ENCODE measurements around the gene SELL.
"Not testable (repeated sequence)": the region's sequence is repeated elsewhere in the genome, so short reads cannot be mapped to it uniquely, and the experiment has no call there.

The SELL gene

GRCh38 chr1:169711469-169712308 is at the start of gene SELL:
SELL (minus strand) TSS chr1:169711620; CDS start chr1:169711498, 122 bp downstream.
- DNase-seq (ENCODE audit: low spot score), result peak; percentile 73

- DNase-seq (ENCODE audit: low spot score), result no peak
Measured at GRCh38 chr1:169759038-169759437, 47.6 kb upstream of the SELL start.

GRCh38 chr1:169753549-169753948 is 42.1 kb upstream of the SELL start:
- peak; percentile 4 for DNase-seq (ENCODE audit: low spot score)

DNA sequence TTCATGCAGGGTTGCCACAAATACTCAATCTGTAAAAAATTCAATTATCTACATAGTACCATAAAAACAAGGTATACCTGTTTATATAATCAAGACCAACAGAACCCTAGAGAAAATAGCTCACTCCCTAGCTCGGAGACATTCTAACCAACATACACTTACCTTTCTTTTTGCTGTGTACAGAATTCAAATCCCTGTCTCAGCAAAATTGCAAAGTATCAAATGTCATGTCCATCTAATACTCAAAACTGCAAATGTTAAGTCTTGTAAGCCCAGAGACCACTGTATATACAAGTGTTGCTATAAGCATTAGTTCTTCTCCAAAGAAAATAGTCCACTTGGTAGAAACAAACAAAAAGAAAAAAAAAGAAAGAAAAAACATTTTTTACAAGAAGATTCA is 38.6 kb upstream of the SELL start:
- DNase-seq (ENCODE audit: low spot score), result no peak

DNA sequence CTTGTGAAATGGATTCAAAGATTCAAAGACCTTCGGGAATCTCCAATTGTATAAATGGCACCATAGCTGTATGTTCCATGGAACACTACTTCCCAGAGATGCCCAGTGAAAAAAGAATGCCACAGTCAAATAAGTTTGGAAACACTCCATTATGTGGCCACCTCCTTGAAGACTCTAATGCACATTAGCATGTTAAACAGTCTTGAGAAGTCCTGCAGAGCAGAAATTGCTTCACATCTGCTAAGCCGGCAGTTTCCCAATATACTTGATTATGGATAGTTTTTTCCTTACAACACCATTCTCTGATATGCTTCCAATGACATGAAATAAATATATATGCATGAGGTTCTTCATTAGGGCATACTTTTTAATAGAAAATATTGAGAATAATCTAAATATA is 35.1 kb upstream of the SELL start:
- no peak for DNase-seq (ENCODE audit: low spot score)

GRCh38 chr1:169745015-169745861 is 33.8 kb upstream of the SELL start:
- DNase-seq (ENCODE audit: low spot score), result no peak

DNA sequence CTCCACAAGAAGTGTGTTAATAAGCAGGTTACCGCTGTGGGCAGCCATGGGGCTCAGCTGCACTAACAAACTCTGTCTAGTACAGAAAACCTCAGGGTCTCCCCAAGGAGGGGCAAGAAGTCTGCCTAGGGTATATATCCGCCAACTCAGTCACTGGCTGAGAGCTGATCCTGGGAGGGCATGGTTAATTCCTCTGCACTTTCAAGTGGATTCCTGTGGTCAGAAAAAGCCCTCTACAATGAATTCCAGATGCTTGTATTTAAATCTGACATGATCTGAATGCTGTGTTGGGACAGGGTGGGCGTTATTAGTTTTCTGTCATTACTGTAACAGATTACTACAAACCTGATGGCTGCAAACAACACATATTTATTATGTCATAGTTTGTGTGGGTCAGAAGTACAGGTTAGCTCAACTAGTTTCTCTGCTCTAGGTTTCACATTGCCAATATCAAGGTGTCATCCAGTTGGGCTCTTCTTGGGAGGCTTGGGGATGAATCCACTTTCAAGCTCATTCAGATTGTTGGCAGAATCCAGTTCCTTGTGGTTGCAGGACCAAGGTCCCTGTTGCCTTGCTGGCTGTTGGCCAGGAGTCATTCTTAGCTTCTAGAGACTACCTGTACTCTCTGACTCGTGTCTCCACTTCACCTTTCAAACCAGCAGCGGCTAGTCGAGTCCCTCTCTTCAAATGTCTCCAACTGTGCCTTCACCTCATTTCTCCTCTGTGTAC is 30.4 kb upstream of the SELL start:
- DNase-seq (ENCODE audit: low spot score), result no peak

GRCh38 chr1:169739980-169740379 is 28.6 kb upstream of the SELL start:
- DNase-seq (ENCODE audit: low spot score), result no peak

- no peak for DNase-seq (ENCODE audit: low spot score)
Measured at GRCh38 chr1:169733924-169734323, 22.5 kb upstream of the SELL start, which contains the start of gene SELE. SELE (minus strand) TSS chr1:169734079; CDS start chr1:169733612, 467 bp downstream.

- DNase-seq (ENCODE audit: low spot score), result no peak
Measured at GRCh38 chr1:169731446-169731845, 20.0 kb upstream of the SELL start.

DNA sequence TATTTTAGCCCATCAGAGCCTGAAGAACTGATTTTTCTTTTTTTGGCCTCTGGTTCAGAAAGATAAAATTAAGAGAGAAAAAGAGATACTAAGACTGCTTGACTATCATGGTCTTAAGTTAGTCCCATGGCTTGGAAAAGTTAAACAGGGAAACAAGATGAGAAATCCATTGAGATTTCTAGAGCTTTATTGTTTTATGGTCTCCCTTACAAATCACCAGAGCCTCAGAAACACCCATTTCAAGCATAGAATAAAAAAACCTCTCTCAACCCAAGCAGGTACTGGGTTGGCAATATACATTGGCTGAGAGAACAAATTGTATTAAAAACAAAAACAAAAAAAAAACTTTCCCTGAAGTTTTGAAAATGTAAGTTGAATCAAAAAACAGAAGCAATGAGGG is 18.6 kb upstream of the SELL start:
- no peak for DNase-seq (ENCODE audit: low spot score)

DNA sequence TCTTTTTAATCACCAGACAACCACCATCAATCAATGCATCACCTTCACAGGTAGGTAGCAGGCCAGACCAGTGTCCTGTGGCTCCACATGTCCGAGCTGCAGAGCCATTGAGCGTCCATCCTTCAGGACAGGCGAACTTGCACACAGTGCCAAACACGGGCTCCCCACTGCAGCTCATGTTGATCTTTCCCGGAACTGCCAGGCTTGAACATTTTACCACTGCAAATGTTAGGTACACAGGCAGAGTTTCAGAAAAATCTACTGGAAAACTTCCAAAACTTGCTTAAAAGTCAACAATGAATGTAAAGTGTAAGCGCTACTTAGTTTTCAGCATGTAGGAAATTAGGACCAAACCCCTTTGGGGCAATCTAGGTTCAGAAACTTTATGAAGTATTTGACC is 15.9 kb upstream of the SELL start:
- no peak for DNase-seq (ENCODE audit: low spot score)

DNA sequence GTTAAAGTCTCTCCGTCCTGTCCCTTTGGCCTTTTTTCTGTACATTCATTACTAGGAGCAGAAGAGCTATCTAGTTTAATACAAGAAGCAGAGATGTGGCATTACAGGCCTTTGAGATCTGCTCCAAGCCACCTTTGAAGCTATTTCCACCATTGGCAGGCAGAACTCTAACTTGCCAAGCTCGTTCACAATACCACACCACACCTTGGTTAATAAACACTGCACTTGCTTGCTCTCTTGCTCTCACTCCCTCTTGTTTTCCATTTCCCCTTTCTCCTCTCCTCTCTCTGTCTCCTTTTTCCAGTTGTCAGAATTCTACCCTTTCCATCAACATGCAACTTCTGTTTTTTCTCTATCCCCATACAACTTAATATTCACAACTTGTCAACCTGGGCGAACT is 15.4 kb upstream of the SELL start:
- DNase-seq (ENCODE audit: low spot score), result no peak

DNA sequence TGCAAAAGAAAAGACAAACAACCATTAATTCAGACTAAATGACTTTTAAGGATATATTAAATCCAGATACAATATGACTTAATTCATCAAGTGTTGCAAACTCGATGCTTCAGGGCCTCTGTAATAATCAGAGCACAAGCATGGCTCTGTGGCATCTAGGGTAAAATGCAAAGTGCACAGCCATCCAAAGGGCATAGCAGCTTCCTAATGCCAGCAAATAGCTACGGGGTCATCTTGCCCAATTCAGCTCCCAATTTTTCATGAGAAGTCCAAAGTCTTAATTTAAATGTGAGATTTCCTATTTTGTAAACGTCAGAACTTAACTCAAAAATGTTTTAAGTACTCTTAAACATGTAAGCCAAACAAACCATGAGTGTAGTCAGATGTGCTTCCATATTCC is 14.5 kb upstream of the SELL start:
- no peak for DNase-seq (ENCODE audit: low spot score)

GRCh38 chr1:169724168-169724567 is 12.7 kb upstream of the SELL start:
- no peak for DNase-seq (ENCODE audit: low spot score)

DNA sequence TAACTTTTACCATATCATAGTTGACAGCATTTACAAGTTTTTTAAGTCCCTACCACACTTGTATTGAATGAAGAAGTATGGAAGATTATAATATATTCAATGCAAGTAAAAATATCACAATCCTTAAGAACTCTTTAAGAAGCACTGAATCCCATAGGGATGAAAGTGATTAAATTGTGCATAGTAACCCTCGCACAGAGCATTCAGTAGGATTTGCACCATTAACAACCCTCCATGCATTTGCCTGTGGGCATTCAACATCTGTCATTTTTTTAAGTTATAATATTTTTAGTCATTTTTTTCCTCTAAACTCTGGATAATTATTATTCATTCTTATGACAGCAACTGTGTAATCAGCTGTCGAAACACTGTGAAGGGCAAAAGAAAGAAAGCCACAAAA is 12.3 kb upstream of the SELL start:
- DNase-seq (ENCODE audit: low spot score), result no peak

GRCh38 chr1:169722779-169723178 is 11.4 kb upstream of the SELL start:
- DNase-seq (ENCODE audit: low spot score), result no peak

DNA sequence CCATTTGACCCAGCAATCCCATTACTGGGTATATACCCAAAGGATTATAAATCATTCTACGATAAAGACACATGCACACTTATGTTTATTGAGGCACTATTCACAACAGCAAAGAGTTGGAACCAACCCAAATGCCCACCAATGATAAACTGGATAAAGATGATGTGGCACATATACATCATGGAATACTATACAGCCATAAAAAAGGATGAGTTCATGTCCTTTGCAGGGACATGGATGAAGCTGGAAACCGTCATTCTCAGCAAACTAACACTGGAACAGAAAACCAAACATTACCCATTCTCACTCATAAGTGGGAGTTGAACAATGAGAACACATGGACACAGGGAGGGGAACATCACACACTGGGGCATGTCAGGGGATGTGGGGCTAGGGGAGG is 3.7 kb upstream of the SELL start:
- DNase-seq (ENCODE audit: low spot score), result not testable (repeated sequence)

GRCh38 chr1:169713090-169713489 is 1.7 kb upstream of the SELL start:
- DNase-seq (ENCODE audit: low spot score), result not testable (repeated sequence)

GRCh38 chr1:169712309-169712631 is 850 bp upstream of the SELL start:
- DNase-seq (ENCODE audit: low spot score), result no peak

- DNase-seq (ENCODE audit: low spot score), result no peak
Measured at GRCh38 chr1:169708647-169709046, 2.8 kb downstream of the SELL start.

GRCh38 chr1:169707912-169708604 is 3.4 kb downstream of the SELL start:
- no peak for DNase-seq (ENCODE audit: low spot score)

Measured in RKO (cell line).